Cardiac muscle cell (in vitro differentiated cells and primary cell): ENCODE measurements around the gene OR4M2. TPM values are rescaled to one million over a fixed set of nuclear protein-coding genes. Genes with fewer than 3 reads are reported as not detected.
"Not testable (repeated sequence)": the region's sequence is repeated elsewhere in the genome, so short reads cannot be mapped to it uniquely, and the experiment has no call there.

Source experiments
- DNase-seq, 2 donors: peaks; one replicate each; pipeline versions ENCODE4 v3.0.0 to v3.0.0-alpha.2; 2010 to 2017; ENCODE audit warnings: low read depth in 1 of 2, low spot score in 1 of 2
- H3K27ac ChIP-seq: fragments of 200-600 bp; sonication (generic); 2 replicates; pipeline ENCODE4 v1.5.1; 2016
- H3K27me3 ChIP-seq: fragments of 200-600 bp; sonication (generic); 2 replicates; pipeline ENCODE4 v1.6.0; 2016; ENCODE audit warnings: control low read depth
- H3K36me3 ChIP-seq: fragments of 200-600 bp; sonication (generic); 2 replicates; pipeline ENCODE4 v1.5.1; 2016; ENCODE audit warnings: control low read depth
- H3K4me1 ChIP-seq: fragments of 200-600 bp; sonication (generic); 2 replicates; pipeline ENCODE4 v1.8.1; 2017; ENCODE audit warnings: low read depth, mild to moderate bottlenecking, mixed run types
- H3K4me3 ChIP-seq: fragments of 200-600 bp; sonication (generic); 2 replicates; pipeline ENCODE4 v1.5.1; 2016; ENCODE audit warnings: mild to moderate bottlenecking
- H3K9me3 ChIP-seq: fragments of 200-600 bp; sonication (generic); 2 replicates; pipeline ENCODE4 v1.5.1; 2017; ENCODE audit warnings: low read depth, mild to moderate bottlenecking, control low read depth
- polyA plus RNA-seq: library from polyadenylated mRNA; unstranded; fragments of >200 nt; fragmentation: Nextera tagmentation; extraction: Ambion mirVana; gene quantifications from 2 replicates; pipeline ENCODE4 v1.2.1, GENCODE V29; 2016
- total RNA-seq: library from RNA; depleted of rRNA; stranded (reverse); fragments of >200 nt; gene quantifications from 2 replicates; pipeline ENCODE4 v1.2.3, GENCODE V29; 2016

OR4M2 gene
- total RNA-seq (not detected in 2 replicates), polyA plus RNA-seq (not detected in 2 replicates)

- not testable (repeated sequence) for H3K4me1 ChIP-seq, H3K9me3 ChIP-seq, H3K4me3 ChIP-seq, H3K27ac ChIP-seq, H3K27me3 ChIP-seq, DNase-seq, H3K36me3 ChIP-seq
These were observed at the start of gene OR4M2 for GRCh38 chr15:22080227-22080626. OR4M2 (plus strand) TSS chr15:22080527; CDS start chr15:22080625, 98 bp downstream.

- H3K4me1 ChIP-seq, H3K4me3 ChIP-seq, H3K27ac ChIP-seq, H3K27me3 ChIP-seq, H3K36me3 ChIP-seq, DNase-seq, H3K9me3 ChIP-seq: not testable (repeated sequence)
These were observed 11.1 kb upstream of the OR4M2 start for GRCh38 chr15:22069267-22069666.

- not testable (repeated sequence) for H3K27me3 ChIP-seq, H3K9me3 ChIP-seq, H3K4me3 ChIP-seq, DNase-seq, H3K4me1 ChIP-seq, H3K27ac ChIP-seq, H3K36me3 ChIP-seq
These were observed 1.1 kb downstream of the OR4M2 start for GRCh38 chr15:22081386-22081785.

GRCh38 chr15:22098616-22099253 lies 18.4 kb downstream of the OR4M2 start:
- not testable (repeated sequence) for H3K27me3 ChIP-seq, H3K4me3 ChIP-seq, DNase-seq, H3K9me3 ChIP-seq, H3K27ac ChIP-seq, H3K36me3 ChIP-seq, H3K4me1 ChIP-seq

GRCh38 chr15:22099289-22099891 lies 19.1 kb downstream of the OR4M2 start:
- H3K27me3 ChIP-seq, DNase-seq, H3K9me3 ChIP-seq, H3K4me1 ChIP-seq, H3K36me3 ChIP-seq, H3K27ac ChIP-seq, H3K4me3 ChIP-seq: not testable (repeated sequence)

- not testable (repeated sequence) for H3K9me3 ChIP-seq, DNase-seq, H3K27ac ChIP-seq, H3K4me3 ChIP-seq, H3K27me3 ChIP-seq, H3K4me1 ChIP-seq, H3K36me3 ChIP-seq
These were observed 41.7 kb downstream of the OR4M2 start for GRCh38 chr15:22122033-22122432.

Other genes with a start within 250 kb of the OR4M2 start
- not detected in 2 replicates for gene POTEB, start 202.8 kb upstream of the OR4M2 start, total RNA-seq
- not detected in 2 replicates for gene POTEB, start 202.8 kb upstream of the OR4M2 start, polyA plus RNA-seq